Measurements from ENCODE around the gene FUT9.

Gene FUT9

DNA sequence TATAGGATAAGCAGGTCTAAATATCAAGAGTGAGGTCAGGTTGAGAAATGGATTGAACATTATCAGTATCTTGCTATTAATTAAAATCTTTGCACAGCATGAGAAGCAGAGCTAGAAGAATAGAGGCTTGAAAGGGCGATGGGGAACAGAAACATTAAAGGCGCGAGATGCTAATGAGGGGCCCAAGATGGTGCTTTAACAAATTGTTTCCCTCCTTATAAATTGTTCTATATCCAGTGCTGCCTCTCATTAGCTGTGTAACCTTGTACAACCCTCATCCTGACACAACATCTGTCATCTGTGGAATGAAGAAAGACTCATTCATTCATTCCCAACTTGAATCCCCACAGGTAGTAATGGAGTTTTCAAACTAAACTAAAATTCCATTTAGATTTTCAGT, 57.8 kb downstream of the FUT9 start:
- no peak for DNase-seq (ENCODE audit: low spot score)

DNA sequence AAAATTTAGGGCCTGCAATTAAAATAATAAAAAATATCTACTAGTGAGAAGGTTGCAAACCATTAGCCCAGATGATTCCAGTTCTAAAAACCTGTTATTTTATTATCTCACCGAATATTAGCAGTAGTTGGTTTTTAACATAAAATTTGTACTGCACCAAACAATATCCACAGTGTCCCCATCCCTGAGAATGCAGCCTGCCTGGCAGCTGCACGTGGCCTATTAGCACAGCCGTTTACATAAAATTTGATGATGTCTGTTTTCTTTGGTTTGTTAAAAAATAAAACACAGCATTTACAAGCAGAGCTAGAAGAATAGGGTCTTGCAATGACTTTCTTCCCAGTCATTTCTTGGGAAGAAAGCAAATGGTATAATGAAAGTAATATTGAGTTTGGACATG, 58.2 kb downstream of the FUT9 start:
- peak; percentile 37 for DNase-seq (ENCODE audit: low spot score)

DNA sequence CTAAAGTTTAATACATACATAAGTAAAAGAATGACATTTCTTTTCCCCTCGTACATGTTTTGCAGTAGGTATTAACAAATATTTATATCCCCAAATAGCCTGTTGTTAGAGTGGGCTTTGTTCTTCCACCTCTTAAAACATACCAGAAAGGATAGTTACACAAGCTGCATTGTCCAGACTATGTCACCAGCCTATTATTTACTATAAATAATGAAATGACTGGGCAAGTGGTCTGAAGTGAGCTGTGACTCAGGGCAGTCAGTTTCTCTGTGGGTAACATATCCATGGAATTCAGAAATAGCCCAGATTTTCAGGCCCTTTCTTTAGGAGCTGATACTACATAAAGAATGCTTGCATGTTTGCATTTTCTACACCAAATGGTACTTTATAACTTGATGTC, 60.1 kb downstream of the FUT9 start:
- DNase-seq (ENCODE audit: low spot score): peak; percentile 57

DNA sequence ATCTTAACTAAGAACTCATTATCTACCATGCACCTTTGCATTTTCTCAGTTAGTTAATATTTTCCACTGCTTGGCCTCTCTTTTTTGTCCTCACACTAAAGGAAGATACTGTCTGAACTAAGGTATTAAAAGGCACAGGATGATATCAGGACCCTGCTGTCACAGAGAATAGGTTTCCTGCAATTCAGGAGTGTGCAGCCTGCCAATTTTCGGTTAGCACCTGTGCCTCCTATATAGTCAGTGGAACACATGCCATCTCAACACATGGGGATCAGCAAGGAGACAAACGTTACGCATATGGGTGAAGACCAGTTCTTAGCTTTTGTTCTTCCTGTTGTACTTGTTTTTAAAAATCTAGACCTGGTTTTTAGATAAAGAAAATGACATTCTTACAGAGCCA, 71.0 kb downstream of the FUT9 start:
- no peak for DNase-seq (ENCODE audit: low spot score)

DNA sequence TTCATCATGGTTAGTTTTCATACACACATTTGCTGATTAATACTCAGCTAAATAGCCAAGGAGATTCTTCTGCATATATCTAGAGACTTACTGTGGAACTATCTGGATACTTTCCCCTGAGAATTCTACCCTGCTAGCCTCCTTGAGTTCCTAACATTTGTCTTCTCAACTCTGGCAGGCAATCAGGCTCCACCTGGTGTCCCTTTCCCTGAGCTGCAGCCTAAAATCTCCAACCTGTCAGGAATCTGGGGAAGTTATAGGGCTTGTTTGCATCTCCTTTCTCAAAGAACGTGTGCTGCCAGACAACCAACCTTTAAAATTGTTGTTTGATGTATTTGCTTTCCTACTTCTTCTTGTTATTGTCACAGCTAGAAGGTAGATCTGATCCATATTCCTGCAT, 73.4 kb downstream of the FUT9 start:
- no peak for DNase-seq (ENCODE audit: low spot score)

DNA sequence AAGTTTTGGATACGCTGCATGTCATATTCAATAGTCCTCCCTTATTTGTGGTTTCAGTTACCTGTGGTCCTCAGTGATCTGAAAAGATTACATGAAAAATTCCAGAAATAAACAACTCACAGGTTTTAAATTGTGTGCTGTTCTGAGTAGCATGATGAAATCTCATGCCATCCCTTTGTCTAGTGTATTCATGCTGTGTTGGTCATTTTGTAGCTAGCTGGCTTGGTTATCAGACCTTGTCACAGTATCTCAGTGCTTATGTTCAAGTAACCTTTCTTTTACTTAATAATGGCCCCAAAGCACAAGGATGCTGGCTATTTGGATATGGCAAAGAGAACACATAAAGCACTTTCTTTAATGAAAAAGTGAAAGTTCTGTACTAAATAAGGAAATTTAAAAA, 78.3 kb downstream of the FUT9 start:
- DNase-seq (ENCODE audit: low spot score): no peak

DNA sequence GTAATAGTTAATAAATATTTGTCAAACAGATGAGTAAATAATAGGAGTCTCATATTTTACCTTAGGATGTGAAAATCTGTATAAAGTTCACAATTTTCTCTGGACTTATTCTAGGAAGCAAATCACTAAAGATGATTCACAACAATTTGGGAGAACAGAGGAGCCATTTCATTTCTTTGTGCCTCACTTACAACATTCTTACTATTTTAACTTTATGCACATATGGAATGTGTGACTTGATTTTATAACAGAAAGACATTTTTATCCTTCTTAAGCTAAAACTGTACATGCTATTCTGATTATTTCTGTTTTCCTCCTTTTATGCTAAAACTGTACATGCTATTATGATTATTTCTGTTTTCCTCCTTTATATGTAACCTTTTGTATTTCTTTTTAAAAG, 83.3 kb downstream of the FUT9 start:
- no peak for DNase-seq (ENCODE audit: low spot score)

DNA sequence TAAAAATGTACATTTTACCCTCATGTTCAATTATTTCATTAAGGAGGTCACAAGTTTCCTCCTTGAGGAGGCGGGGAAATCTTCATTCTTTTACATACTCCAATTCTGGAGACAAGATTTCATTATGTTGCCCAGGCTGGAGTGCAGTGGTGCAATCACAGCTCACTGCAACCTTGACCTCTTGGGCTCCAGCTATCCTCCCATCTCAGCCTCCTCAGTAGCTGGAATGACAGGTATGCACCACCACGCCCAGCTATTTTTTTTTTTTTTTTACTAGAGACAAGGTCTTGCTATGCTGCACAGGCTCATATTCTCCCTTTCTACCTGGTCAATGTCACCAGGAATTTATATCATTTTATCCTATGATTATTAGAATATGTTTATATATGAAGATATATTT, 85.8 kb downstream of the FUT9 start:
- no peak for DNase-seq (ENCODE audit: low spot score)

DNA sequence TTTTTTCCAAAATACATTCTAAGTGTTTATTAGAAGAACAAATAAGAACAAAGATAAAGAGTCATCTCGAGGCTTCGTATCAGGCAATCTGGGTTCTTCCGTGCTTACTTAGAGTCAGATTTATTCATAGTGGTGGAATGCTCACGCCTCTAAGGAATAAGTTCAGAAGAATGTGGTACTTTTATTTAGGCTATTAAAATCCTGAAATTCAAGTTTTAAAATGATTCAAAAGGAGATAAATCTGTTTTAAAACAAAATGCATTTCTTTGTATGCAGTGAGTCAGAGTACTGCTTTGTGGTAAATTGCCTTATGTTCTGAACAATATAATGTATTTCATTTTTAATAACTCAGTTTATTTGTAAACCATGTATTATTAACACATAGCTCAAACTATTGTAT, 89.1 kb downstream of the FUT9 start:
- DNase-seq (ENCODE audit: low spot score): no peak

DNA sequence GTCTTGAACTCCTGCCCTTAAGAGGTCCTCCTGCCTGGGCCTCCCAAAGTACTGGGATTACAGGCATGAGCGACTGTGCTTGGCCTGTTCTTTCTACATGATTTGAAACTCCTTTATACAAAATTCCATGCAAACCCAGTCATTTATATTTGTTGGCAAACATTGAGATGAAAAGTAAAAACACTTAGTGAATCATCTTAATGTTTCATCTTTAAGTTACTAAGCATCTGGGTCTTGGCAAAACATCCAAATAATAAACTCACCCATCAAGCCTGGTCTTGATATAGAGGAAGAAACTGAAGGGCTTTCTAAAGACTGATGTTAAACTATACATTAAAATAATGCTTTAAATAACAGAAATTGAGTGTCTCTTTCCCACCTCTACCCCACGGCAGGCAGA, 95.1 kb downstream of the FUT9 start:
- no peak for DNase-seq (ENCODE audit: low spot score)

DNA sequence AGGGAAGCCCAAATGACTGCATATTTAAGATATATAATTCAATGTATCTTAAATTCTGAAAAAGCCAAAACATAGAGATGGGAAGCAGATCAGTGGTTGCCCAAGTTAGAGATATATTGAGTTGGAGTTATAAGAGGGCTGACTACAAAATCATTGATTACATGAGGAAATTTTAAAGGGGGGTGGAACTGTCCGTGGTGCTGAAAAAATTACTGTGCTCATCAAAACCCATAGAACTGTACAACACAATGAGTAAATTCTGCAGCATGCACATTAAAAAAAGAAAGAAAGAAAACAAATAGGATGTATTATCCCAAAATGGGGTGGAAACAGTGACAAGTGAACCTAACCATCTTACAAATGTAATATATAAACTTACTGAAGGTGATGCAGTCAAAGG, 100.9 kb downstream of the FUT9 start:
- DNase-seq (ENCODE audit: low spot score): no peak

DNA sequence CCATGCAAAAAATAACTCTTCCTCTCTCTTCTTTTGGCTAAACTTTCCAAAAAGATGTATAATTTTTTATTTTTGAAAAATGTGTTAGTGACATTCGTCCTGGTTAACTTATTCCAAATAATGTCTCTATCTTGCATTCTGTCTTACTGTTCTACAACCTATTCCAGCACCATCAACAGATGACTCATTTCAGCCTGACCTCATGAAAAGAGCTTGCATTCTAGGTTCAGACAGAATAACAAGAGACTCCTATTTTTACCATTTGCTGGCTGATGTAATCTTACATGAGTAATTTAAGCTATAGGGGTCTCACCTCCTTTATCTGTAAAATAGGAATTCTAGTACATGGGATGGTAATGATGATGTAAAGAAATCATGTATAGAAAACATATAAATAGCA, 109.0 kb downstream of the FUT9 start:
- peak; percentile 22 for DNase-seq (ENCODE audit: low spot score)

DNA sequence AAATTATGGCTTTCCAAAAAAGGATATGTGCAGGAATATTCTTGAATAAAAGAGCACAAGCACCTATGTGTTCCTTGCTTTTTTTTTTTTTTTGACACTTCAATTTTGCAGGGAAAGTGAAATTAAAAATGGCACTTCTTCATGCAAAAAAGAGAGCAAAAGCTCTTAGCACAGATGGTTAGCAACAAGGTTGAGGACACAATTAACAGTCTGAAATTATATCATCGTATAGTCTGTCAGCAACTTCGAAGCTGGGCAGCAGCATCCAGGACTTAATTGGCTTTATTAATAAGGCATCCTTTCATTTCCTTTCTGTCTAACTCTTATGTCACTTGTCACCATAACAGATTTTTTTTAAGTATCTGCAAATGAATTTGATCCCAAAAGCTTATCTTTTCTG, 122.6 kb downstream of the FUT9 start:
- no peak for DNase-seq (ENCODE audit: low spot score)

DNA sequence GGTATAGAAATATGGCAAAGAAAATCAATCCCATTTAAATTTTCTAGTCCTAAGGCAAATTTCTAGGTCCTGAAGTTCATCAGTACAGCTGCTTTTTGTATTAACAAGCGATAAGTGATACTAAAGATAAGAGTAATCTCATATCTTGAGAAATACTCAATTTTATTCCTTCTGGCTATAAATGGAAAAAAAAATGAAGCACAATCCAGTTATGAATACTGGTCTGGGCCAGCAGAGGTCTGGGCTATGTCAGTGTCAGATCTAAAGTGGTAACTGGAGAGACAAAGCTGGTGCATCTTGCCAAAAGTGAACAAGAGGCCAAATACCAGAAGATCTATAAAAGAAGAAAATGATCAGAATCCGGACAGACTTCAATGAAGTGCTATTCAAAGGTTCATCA, 126.4 kb downstream of the FUT9 start:
- DNase-seq (ENCODE audit: low spot score): no peak

DNA sequence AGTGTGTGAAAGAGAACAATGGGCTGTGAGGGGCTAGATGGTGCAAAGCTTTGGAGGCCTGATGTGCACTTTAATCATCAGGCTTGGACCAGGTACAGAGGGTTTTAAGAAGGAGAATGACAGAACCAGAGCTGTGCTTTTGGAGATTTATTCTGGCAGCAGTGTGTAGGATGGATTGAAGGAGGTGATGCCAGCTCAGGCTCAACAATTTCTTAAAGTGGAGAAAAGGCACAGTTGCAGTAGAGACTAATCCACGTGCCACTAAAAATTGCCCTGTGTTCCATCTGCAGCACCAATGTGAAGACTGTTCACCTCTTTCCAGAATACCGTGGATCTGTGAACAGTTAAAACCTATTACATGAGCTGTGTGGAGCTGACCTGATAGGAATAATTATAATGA, 134.7 kb downstream of the FUT9 start:
- no peak for DNase-seq (ENCODE audit: low spot score)

DNA sequence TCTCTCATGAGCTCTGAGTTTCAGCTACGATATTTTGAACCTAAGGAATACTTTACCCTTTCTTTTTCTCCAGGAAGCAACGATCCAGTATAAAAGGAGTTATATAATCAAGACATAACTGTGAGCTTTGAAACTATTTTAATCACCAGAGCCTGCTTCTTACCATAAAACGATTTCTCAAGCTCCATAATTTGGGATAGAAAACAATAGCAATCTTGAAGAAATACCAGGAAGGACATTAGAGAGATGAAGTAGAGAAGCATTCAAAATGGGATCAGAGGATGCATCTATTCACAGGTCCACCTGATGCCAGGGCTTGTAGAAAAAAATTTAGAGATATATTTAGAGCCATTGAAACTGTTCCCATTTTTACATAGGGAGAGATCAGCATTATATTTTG, 135.9 kb downstream of the FUT9 start:
- no peak for DNase-seq (ENCODE audit: low spot score)

DNA sequence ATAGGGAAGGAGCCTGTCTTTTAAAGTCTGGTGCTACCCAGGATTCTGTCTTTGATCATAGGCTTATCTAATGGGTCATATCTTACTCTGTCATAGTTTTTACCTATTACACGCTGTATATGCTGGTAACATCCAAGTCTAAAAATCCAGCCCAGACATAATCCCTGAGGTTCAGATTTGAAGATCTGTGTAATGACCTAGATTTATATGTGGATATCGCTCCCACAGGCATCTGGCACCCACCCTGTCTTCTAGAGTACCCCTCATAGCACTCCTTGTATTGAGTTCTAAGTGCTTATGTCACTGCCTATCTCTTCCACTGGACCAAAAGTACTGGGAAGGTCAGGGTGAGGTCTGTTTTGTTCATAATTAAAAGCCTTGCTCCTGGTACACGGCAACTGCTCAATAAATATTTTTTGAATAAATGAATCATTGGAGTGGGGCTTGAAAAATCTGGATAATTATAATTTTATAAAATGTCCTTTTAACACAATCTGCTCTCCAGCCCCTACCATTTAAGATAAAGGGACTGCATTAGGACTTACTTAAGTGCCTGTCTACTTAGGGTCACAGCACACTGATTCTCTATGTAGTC, 136.4 kb downstream of the FUT9 start:
- no peak for DNase-seq (ENCODE audit: low spot score)

DNA sequence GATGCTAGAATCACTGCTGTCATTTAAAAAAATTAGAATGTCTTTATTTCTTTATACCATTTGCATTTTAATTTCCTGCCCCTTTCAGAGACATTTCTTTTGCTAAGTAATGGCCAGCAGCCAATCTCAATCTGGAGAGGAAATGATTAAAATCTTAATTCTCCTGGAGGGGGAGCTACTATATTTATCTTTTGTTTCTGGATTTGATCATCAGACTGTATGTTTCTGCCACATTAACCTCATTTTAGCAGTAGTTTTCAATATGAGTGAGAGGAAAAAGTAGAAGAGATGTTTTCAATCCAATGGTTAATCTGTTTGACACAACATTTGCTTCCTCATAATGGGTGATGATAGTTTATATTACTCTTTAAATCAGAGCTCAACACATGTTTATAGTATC, 138.0 kb downstream of the FUT9 start:
- no peak for DNase-seq (ENCODE audit: low spot score)

DNA sequence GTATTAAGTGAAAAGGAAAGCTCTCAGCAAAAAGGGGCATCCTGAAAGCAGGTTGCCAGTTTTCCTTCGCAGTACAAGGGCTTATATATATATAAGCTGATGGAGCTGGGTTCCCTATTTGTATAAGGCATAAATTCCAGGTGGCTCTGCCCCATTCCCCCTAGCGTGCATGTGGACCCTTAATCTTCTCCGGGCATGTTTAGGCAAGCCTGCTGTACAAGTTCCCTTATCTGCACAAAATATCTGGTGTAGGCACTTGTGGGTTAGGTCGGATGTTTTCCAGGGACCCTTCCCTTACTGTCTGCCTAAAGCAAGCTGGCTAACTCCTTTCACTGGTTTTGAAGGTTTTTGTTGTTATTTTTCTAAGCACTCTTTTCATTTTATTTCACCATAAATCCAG, 140.7 kb downstream of the FUT9 start:
- DNase-seq (ENCODE audit: low spot score): no peak

DNA sequence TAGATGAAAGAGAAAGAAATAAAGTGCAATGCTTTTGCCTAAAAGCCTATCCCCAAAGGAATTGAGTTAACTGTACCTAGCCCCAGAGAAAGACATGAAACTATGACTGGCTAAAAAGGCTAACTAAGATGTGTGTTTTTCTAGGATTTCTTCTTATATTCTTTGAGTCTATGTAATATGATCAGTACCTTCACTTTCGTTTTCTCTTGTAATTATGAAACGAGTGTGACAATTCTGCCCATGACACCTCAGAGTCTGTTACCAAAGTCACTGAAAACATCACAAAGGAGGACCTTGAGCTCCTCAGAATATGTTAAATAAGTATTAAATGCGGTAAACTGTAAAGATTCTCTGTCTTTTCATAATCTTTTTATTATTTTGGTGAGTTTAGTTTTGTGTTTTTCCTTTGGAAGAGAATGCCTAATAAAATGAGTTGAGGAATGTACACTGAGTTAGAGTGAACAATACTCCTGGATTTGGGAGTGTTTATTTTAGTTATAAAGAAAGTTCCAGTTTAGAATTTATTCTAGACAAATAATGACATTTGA, 141.3 kb downstream of the FUT9 start:
- DNase-seq (ENCODE audit: low spot score): no peak

DNA sequence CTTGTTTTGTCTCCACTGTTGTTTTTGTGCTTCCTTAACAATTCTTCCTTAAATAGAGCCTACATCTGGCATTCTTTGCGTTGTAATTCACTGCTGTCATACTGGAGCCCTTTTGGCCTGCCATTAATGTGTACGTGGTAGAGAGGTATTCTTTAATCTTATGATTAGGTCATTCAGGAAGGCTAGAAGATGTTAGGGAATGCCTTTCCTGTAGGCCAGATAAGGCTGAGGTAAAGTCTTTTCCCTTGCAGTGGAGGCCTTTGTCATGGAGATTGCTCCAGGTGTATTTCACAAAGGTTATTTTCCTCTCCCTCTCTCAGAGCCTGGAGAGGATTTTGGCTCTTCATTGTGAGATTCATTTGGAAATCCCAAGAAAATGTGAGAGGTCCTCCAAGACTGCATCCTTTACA, 146.9 kb downstream of the FUT9 start:
- DNase-seq (ENCODE audit: low spot score): no peak

DNA sequence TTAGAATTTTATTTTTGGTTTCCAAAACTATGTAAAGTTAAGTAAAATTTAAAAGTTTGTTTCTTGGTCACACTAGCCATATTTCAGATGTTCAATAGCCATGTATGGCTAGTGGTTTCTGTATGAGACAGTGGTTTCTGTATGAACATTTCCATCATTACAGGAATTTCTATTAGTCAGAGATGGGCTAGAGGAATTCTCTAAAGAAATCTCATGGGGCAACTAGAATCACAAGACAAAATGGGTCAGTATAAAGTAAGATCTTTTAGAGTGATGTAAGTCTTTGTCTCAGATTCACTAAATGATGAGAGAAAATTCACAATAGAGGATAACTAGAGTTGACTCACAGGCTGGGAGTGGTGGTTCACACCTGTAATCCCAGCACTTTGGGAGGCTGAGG, 149.0 kb downstream of the FUT9 start:
- no peak for DNase-seq (ENCODE audit: low spot score)

DNA sequence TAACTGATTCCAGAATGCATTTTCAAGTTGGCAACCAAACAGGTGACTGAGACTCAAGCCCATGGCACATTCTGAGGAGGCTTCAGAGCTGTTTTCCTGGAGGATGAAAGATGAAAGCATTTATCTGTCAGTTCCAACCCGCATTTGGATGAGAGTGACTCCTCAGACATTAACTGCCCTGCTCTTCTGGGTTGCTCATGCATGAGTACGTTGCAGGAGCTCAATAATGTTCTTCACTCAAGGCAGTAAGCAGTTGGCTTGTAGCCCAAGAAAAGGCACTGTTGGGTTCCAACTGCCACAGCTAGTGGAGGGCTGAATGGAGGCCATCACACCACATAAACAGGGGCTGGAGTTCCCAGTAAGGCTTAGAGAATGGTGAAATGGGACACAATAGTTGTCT, 155.3 kb downstream of the FUT9 start:
- DNase-seq (ENCODE audit: low spot score): no peak

DNA sequence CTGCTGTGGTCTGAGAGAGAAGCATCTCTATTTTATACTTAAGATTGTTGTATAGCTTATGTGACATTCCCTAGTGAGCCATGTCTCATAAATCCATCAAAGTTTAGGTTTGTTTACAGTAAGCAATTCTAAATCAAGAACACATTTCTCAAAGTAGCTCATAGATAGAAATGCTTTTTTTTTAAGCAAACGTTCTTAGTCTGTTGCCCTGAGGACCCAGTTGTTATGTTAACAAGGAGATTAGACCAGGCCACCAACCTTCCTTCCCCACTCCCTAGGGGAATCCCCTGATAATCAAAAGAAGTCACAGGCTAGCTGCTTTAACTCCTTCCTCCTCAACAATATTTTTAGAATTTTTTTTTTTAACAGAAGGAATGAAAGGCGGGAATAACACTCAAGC, 169.0 kb downstream of the FUT9 start:
- DNase-seq (ENCODE audit: low spot score): no peak

DNA sequence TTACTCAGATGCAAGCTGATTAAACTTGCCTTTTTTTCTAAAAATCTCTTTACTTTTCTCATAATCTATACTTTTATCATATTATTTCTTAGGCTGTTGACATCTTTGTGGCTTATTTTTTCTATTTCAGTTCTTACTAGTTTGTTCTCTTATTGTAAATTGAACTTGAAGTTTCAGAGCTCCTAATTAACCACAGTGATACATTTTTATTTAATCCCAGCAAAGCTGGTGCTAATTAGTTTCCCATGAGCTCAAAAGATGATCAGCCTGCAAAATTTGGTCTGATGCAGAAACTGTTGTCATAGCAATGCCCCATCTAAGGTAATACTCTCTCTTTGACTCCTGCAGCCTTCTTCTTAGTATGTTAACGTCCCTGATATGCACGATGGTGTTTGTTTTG, 170.3 kb downstream of the FUT9 start:
- DNase-seq (ENCODE audit: low spot score): no peak

All from pons (tissue), 1 donor.